Measurements from ENCODE around the gene EVC2. TPM values are rescaled to one million over a fixed set of nuclear protein-coding genes. Genes with fewer than 3 reads are reported as not detected.

EVC2 gene
- total RNA-seq (2014; rRNA removed; shearing (Covaris generic)): 2.6 and 3.4 TPM in 2 replicates

- DNase-seq (ENCODE audit: low read depth): peak; percentile 38
Measured at GRCh38 chr4:5708449-5709206, at the start of gene EVC2. TSS of gene EVC2 (minus strand) at chr4:5708559. CDS start at chr4:5708513, 46 bp downstream.

- no peak for DNase-seq (ENCODE audit: low read depth)
Measured at GRCh38 chr4:5757954-5758353, 49.6 kb upstream of the EVC2 start.

GRCh38 chr4:5757536-5757935, 49.2 kb upstream of the EVC2 start:
- DNase-seq (ENCODE audit: low read depth): peak; percentile 15

- no peak for DNase-seq (ENCODE audit: low read depth)
Measured at GRCh38 chr4:5757091-5757490, 48.7 kb upstream of the EVC2 start.

GRCh38 chr4:5756271-5756670, 47.9 kb upstream of the EVC2 start:
- no peak for DNase-seq (ENCODE audit: low read depth)

- DNase-seq (ENCODE audit: low read depth): no peak
Measured at GRCh38 chr4:5755679-5756078, 47.3 kb upstream of the EVC2 start.

GRCh38 chr4:5755161-5755560, 46.8 kb upstream of the EVC2 start:
- DNase-seq (ENCODE audit: low read depth): no peak

- DNase-seq (ENCODE audit: low read depth): no peak
Measured at GRCh38 chr4:5754529-5754881, 46.1 kb upstream of the EVC2 start.

GRCh38 chr4:5753766-5754528, 45.6 kb upstream of the EVC2 start:
- peak; percentile 88 for DNase-seq (ENCODE audit: low read depth)

GRCh38 chr4:5753366-5753765, 45.0 kb upstream of the EVC2 start:
- DNase-seq (ENCODE audit: low read depth): peak; percentile 23

- DNase-seq (ENCODE audit: low read depth): peak; percentile 51
Measured at GRCh38 chr4:5752376-5753184, 44.2 kb upstream of the EVC2 start.

- DNase-seq (ENCODE audit: low read depth): no peak
Measured at GRCh38 chr4:5751666-5752375, 43.5 kb upstream of the EVC2 start.

- DNase-seq (ENCODE audit: low read depth): peak; percentile 15
Measured at GRCh38 chr4:5750946-5751665, 42.7 kb upstream of the EVC2 start.

GRCh38 chr4:5750052-5750945, 41.9 kb upstream of the EVC2 start:
- peak; percentile 45 for DNase-seq (ENCODE audit: low read depth)

- no peak for DNase-seq (ENCODE audit: low read depth)
Measured at GRCh38 chr4:5749568-5749967, 41.2 kb upstream of the EVC2 start.

GRCh38 chr4:5747738-5748375, 39.5 kb upstream of the EVC2 start:
- peak; percentile 92 for DNase-seq (ENCODE audit: low read depth)

- DNase-seq (ENCODE audit: low read depth): peak; percentile 78
Measured at GRCh38 chr4:5746829-5747737, 38.7 kb upstream of the EVC2 start.

GRCh38 chr4:5746250-5746649, 37.9 kb upstream of the EVC2 start:
- no peak for DNase-seq (ENCODE audit: low read depth)

Data from RPMI7951 (cell line).